NCI-H1694 (cell line): Measurements from ENCODE around the gene ZNF329.
"Not testable (repeated sequence)": the region's sequence is repeated elsewhere in the genome, so short reads cannot be mapped to it uniquely, and the experiment has no call there.

Source experiments
- DNase-seq: peaks from one replicate; lab custom pipeline; 2025; lab: John Stamatoyannopoulos, UW

Gene ZNF329

GRCh38 chr19:58150328-58150921, at the start of gene ZNF329:
ZNF329 (minus strand) TSS chr19:58150789; CDS start chr19:58129503, 21,286 bp downstream.
- DNase-seq = peak; percentile 37

- DNase-seq = no peak
Observed at GRCh38 chr19:58196901-58197616, 46.5 kb upstream of the ZNF329 start.

GRCh38 chr19:58183817-58184215, 33.2 kb upstream of the ZNF329 start:
- no peak for DNase-seq

- DNase-seq = peak; percentile 45
Observed at GRCh38 chr19:58182989-58183816, 32.6 kb upstream of the ZNF329 start, which contains the start of gene ZNF274. ZNF274 (plus strand) TSS chr19:58183061; CDS start chr19:58183966, 905 bp downstream.

GRCh38 chr19:58182577-58182988, 32.0 kb upstream of the ZNF329 start:
- DNase-seq = peak; percentile 31

- DNase-seq = peak; percentile 31
Observed at GRCh38 chr19:58181902-58182576, 31.4 kb upstream of the ZNF329 start.

GRCh38 chr19:58170860-58171259, 20.3 kb upstream of the ZNF329 start:
- DNase-seq = no peak

- DNase-seq = no peak
Observed at GRCh38 chr19:58166708-58167280, 16.2 kb upstream of the ZNF329 start.

GRCh38 chr19:58166268-58166667, 15.7 kb upstream of the ZNF329 start:
- DNase-seq = no peak

- DNase-seq = no peak
Observed at GRCh38 chr19:58157045-58157728, 6.6 kb upstream of the ZNF329 start.

GRCh38 chr19:58154679-58155648, 4.4 kb upstream of the ZNF329 start:
- peak; percentile 81 for DNase-seq

GRCh38 chr19:58154287-58154678, 3.7 kb upstream of the ZNF329 start:
- no peak for DNase-seq

GRCh38 chr19:58153386-58153785, 2.8 kb upstream of the ZNF329 start:
- no peak for DNase-seq

GRCh38 chr19:58147475-58147874, 3.1 kb downstream of the ZNF329 start:
- not testable (repeated sequence) for DNase-seq

GRCh38 chr19:58145849-58146248, 4.7 kb downstream of the ZNF329 start:
- DNase-seq = no peak

- DNase-seq = no peak
Observed at GRCh38 chr19:58134244-58134643, 16.3 kb downstream of the ZNF329 start.

GRCh38 chr19:58129284-58129683, 21.3 kb downstream of the ZNF329 start:
- DNase-seq = no peak

- no peak for DNase-seq
Observed at GRCh38 chr19:58128041-58128685, 22.4 kb downstream of the ZNF329 start.

GRCh38 chr19:58123354-58123753, 27.2 kb downstream of the ZNF329 start:
- DNase-seq = no peak
